NB4 (cell line): ENCODE measurements around the gene CFAP74.
"Not testable (repeated sequence)": the region's sequence is repeated elsewhere in the genome, so short reads cannot be mapped to it uniquely, and the experiment has no call there.

Source experiments
- DNase-seq: peaks from one replicate; pipeline ENCODE4 v3.0.0; 2010; ENCODE audit warnings: low read depth
- H3K4me3 ChIP-seq: one replicate; pipeline ENCODE4 v1.5.1; 2011; ENCODE audit warnings: mild to moderate bottlenecking, low read depth, low read length, moderate library complexity
- CTCF ChIP-seq: IDR thresholded peaks from one replicate; pipeline ENCODE4 v1.5.1; 2012; ENCODE audit warnings: low read depth, low read length
- MAX ChIP-seq: IDR thresholded peaks from 2 replicates; pipeline ENCODE4 v1.6.1; 2011; ENCODE audit warnings: low read depth, low read length
- MYC ChIP-seq: IDR thresholded peaks from 2 replicates; pipeline ENCODE4 v1.6.1; 2011; ENCODE audit warnings: low read depth, low read length
- POLR2A ChIP-seq: IDR thresholded peaks from 2 replicates; pipeline ENCODE4 v1.6.1; 2011; ENCODE audit warnings: mild to moderate bottlenecking; ENCODE audit not compliant: insufficient read length; ENCODE audit errors: extremely low read depth

CFAP74 gene

GRCh38 chr1:1987142-1987510 is 16.5 kb downstream of the CFAP74 start:
- no peak for TF ChIP-seq MAX
- no peak for TF ChIP-seq MYC
- no peak for DNase-seq
- no peak overlapping the region for H3K4me3 ChIP-seq

GRCh38 chr1:1986451-1987141 is 17.0 kb downstream of the CFAP74 start:
- no peak overlapping the region for H3K4me3 ChIP-seq
- no peak for DNase-seq
- TF ChIP-seq POLR2A, result no peak
- no peak for TF ChIP-seq MYC
- TF ChIP-seq CTCF, result no peak
- no peak for TF ChIP-seq MAX

- TF ChIP-seq CTCF (no peak), MYC (no peak), POLR2A (no peak), MAX (no peak)
- no peak for DNase-seq
- H3K4me3 ChIP-seq, result no peak overlapping the region
Measured at GRCh38 chr1:1985375-1986050, 18.1 kb downstream of the CFAP74 start.

GRCh38 chr1:1984560-1985070 is 19.0 kb downstream of the CFAP74 start:
- no peak for DNase-seq
- TF ChIP-seq POLR2A, result no peak
- no peak for TF ChIP-seq MAX
- TF ChIP-seq CTCF, result no peak
- no peak for TF ChIP-seq MYC
- no peak overlapping the region for H3K4me3 ChIP-seq

- no peak for DNase-seq
- H3K4me3 ChIP-seq, result no peak overlapping the region
- TF ChIP-seq POLR2A (no peak), MAX (no peak), CTCF (no peak), MYC (no peak)
Measured at GRCh38 chr1:1982379-1983232, 21.0 kb downstream of the CFAP74 start.

GRCh38 chr1:1981631-1982327 is 21.8 kb downstream of the CFAP74 start:
- DNase-seq, H3K4me3 ChIP-seq: not testable (repeated sequence)
